Vagina (tissue), 2 donors: Measurements from ENCODE around the gene SIM1. TPM values are rescaled to one million over a fixed set of nuclear protein-coding genes. Genes with fewer than 3 reads are reported as not detected.

Experiments used
- DNase-seq, 2 donors: peaks; one replicate each; pipeline ENCODE4 v3.0.0-alpha.2; 2017; ENCODE audit errors: extremely low spot score in 2 of 2
- H3K27ac ChIP-seq: fragments of 200-600 bp; sonication (generic); one replicate; pipeline ENCODE4 v1.5.1; 2019
- H3K27me3 ChIP-seq: fragments of 200-600 bp; sonication (generic); one replicate; pipeline ENCODE4 v1.5.1; 2019
- H3K36me3 ChIP-seq, 2 donors: fragments of 200-600 bp; sonication (generic); one replicate each; pipeline ENCODE4 v1.5.1; 2017 to 2019
- H3K4me1 ChIP-seq: fragments of 200-600 bp; sonication (generic); one replicate; pipeline ENCODE4 v1.5.1; 2019
- H3K4me3 ChIP-seq, 2 donors: fragments of 200-600 bp; sonication (generic); 1 replicate in 1 of 2; 2 replicates in 1 of 2; pipeline ENCODE4 v1.5.1; 2016 to 2019
- H3K9me3 ChIP-seq: fragments of 200-600 bp; sonication (generic); one replicate; pipeline ENCODE4 v1.5.1; 2019
- CTCF ChIP-seq, 3 experiments: fragments of 450-650 bp in 2 of 3; fragments of 200-600 bp in 1 of 3; sonication (generic) in 1 of 3; IDR thresholded peaks; one replicate each; pipeline ENCODE4 v1.5.1; 2017 to 2019; ENCODE audit warnings: antibody characterized with exemption in 3 of 3, mild to moderate bottlenecking in 2 of 3, moderate library complexity in 2 of 3
- POLR2A ChIP-seq, 2 donors: fragments of 450-650 bp; IDR thresholded peaks; one replicate each; pipeline ENCODE4 v1.6.1; 2017; ENCODE audit warnings: antibody characterized with exemption in 2 of 2, mild to moderate bottlenecking in 2 of 2, moderate library complexity in 2 of 2
- POLR2AphosphoS5 ChIP-seq, 2 donors: sonication (generic); formaldehyde crosslinking; IDR thresholded peaks; one replicate each; pipeline ENCODE4 v1.9.0; 2017; ENCODE audit warnings: antibody characterized with exemption in 2 of 2, mild to moderate bottlenecking in 2 of 2, low read depth in 1 of 2; ENCODE audit not compliant: insufficient read depth in 1 of 2
- intact Hi-C: fragments of 100-400 bp; cut with DNase I; formaldehyde crosslinking; loops from one replicate; pipeline ENCODE4 v1.15.1; 2023
- total RNA-seq: library from RNA; depleted of rRNA; stranded (reverse); fragments of >200 nt; gene quantifications from one replicate; pipeline ENCODE4 v1.2.3, GENCODE V29; 2016

Gene SIM1
- total RNA-seq, 1 donor from 2014 or later = not detected

DNA sequence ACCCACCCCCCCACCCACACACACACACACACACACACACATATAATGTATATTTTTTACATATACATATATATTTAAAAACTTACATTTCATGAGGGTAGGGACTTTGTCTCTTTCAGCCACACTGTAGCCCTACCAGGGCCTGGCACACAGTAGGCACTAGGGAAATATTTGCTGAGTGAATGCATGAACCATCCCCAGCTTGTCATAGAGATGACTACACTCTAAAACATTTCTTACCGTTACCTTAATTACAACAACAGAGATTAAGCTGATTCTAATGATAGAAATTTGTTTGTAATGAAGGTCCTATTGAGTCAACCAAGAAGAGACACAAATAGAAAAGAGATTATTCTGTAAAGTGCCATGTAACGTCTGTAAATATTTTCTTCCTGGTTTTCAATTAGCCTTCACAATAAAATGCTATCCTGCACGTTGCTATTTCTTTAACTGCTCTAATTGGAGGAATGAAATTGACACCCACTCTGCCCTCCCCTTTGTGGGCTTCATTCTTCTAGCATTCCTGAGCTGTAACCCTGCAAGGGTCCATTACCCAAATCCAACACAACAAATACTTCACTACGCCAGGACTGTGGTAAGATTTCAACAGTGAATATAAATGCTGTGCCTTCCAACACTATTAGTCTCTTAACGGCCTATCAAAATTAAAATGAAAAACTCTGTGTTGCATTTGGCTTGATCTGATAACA, 30.8 kb downstream of the SIM1 start:
- Histone ChIP-seq H3K9me3 (no peaks in the 10 kb centered on the region), H3K27ac (no peak overlapping the region), H3K27me3 (no peaks in the 10 kb centered on the region), H3K4me1 (no peaks in the 10 kb centered on the region), H3K36me3 (no peaks in the 10 kb centered on the region), H3K4me3 (no peak overlapping the region)
- no peak for DNase-seq
- intact Hi-C loops = no loop called here
- TF ChIP-seq POLR2AphosphoS5 (IDR thresholded peaks at IDR 0.05; ENCODE audit: insufficient read depth in 1 of 2, low read depth in 1 of 2) (no peak), POLR2A (IDR thresholded peaks at IDR 0.05) (no peak), CTCF (IDR thresholded peaks at IDR 0.05) (no peak)

- Histone ChIP-seq H3K4me3 (no peak overlapping the region), H3K4me1 (no peaks in the 10 kb centered on the region), H3K36me3 (no peaks in the 10 kb centered on the region), H3K27ac (no peak overlapping the region), H3K9me3 (no peaks in the 10 kb centered on the region), H3K27me3 (no peaks in the 10 kb centered on the region)
- intact Hi-C loops = no loop called here
- TF ChIP-seq CTCF (IDR thresholded peaks at IDR 0.05) = no peak
- TF ChIP-seq POLR2A (IDR thresholded peaks at IDR 0.05) = no peak
- TF ChIP-seq POLR2AphosphoS5 (IDR thresholded peaks at IDR 0.05; ENCODE audit: insufficient read depth in 1 of 2, low read depth in 1 of 2) = no peak
- DNase-seq = no peak
Observed at GRCh38 chr6:100432136-100432535, 32.6 kb downstream of the SIM1 start.

- Histone ChIP-seq H3K4me1 (no peaks in the 10 kb centered on the region), H3K9me3 (no peaks in the 10 kb centered on the region), H3K27me3 (no peaks in the 10 kb centered on the region), H3K27ac (no peak overlapping the region), H3K4me3 (no peak overlapping the region), H3K36me3 (no peaks in the 10 kb centered on the region)
- no peak for DNase-seq
- TF ChIP-seq POLR2AphosphoS5 (IDR thresholded peaks at IDR 0.05; ENCODE audit: insufficient read depth in 1 of 2, low read depth in 1 of 2) = no peak
- TF ChIP-seq POLR2A (IDR thresholded peaks at IDR 0.05) = no peak
- no peak for TF ChIP-seq CTCF (IDR thresholded peaks at IDR 0.05)
- intact Hi-C loops = no loop called here
Observed at GRCh38 chr6:100430962-100431361, 33.8 kb downstream of the SIM1 start.

DNA sequence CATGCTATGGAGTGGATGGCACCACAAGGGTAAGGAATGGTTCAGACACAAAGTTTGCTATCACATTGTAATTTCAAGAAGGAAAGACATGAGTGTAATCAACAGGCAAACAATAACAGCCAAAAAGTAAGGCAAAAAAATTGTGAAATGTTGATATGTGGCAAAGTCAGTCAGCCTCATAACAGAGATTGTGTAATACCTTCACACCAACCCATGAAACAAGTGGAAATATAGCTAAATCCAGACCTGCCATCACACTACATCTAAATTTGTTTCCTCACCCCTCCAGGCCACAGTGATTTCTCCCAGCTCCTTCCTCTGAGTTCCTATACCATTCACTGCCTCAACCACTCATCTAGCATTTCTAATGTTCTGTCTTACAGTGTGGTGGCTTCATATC, 37.3 kb downstream of the SIM1 start:
- no peaks in the 10 kb centered on the region for H3K36me3 ChIP-seq
- H3K4me1 ChIP-seq = no peaks in the 10 kb centered on the region
- no peaks in the 10 kb centered on the region for H3K9me3 ChIP-seq
- TF ChIP-seq CTCF (IDR thresholded peaks at IDR 0.05) (no peak), POLR2A (IDR thresholded peaks at IDR 0.05) (no peak), POLR2AphosphoS5 (IDR thresholded peaks at IDR 0.05; ENCODE audit: insufficient read depth in 1 of 2, low read depth in 1 of 2) (no peak)
- intact Hi-C loops = no loop called here
- H3K4me3 ChIP-seq = no peak overlapping the region
- no peaks in the 10 kb centered on the region for H3K27me3 ChIP-seq
- no peak for DNase-seq
- no peak overlapping the region for H3K27ac ChIP-seq

DNA sequence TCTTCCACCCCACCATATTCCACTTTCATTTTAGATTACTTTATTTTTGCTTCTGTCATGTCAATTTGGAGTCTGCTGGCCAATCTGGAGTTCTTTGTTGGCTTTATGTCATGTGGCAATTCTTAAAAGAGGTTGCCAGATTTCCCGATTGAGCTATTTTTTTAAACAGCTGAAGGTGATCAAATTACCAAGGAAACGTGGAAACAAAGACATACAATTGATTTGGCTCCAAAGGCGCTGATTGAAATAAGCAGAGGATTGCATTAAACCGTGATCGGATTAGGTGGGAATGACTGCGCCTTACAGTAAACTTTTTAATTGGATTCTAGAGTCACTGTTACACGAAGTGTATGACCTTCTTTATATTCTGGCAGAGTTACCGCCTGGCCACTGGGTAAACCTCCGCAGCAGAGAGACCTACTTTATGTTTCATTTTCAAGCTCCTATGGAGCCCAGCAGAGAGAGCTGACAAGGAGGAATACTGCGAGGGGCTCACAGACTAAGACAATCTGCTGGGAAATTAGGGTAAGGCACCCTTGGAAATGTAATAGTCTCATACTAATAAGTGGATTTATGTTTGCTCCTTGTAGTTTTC, 37.9 kb downstream of the SIM1 start:
- Histone ChIP-seq H3K36me3 (no peaks in the 10 kb centered on the region), H3K27ac (no peak overlapping the region), H3K27me3 (no peaks in the 10 kb centered on the region), H3K4me3 (no peak overlapping the region), H3K4me1 (no peaks in the 10 kb centered on the region), H3K9me3 (no peaks in the 10 kb centered on the region)
- intact Hi-C loops = no loop called here
- TF ChIP-seq POLR2A (IDR thresholded peaks at IDR 0.05) (no peak), CTCF (IDR thresholded peaks at IDR 0.05) (no peak), POLR2AphosphoS5 (IDR thresholded peaks at IDR 0.05; ENCODE audit: insufficient read depth in 1 of 2, low read depth in 1 of 2) (no peak)
- no peak for DNase-seq
